A673 (cell line): Measurements from ENCODE around the gene PLAC1.

Experiments used
- CTCF ChIP-seq: fragments of 300-800, 200-600 bp; sonication (generic); conservative IDR thresholded peaks from 2 replicates; pipeline ENCODE4 v1.5.1; 2017; ENCODE audit warnings: low read depth, mild to moderate bottlenecking, antibody characterized with exemption, low read length, moderate library complexity, mixed read lengths
- EZH2 ChIP-seq: fragments of 200-600 bp; sonication (generic); IDR thresholded peaks from 2 replicates; pipeline ENCODE4 v1.6.1; 2017; ENCODE audit warnings: borderline replicate concordance, low read depth, mild to moderate bottlenecking, mixed read lengths, antibody characterized with exemption, low read length; ENCODE audit not compliant: poor library complexity, severe bottlenecking

- TF ChIP-seq CTCF (no peak), EZH2 (no peak)
These were observed 5.9 kb upstream of the PLAC1 start for GRCh38 chrX:134664202-134664601.
